Muscle of leg (tissue), 11 donors: Measurements from ENCODE around the gene SPTB. TPM values are rescaled to one million over a fixed set of nuclear protein-coding genes. Genes with fewer than 3 reads are reported as not detected.

Source experiments
- DNase-seq: peaks from one replicate; pipeline ENCODE4 v3.0.0; 2013
- H3K27ac ChIP-seq: one replicate; pipeline ENCODE4 v1.5.1; 2013; ENCODE audit warnings: mild to moderate bottlenecking, low read length, control low read depth
- H3K27me3 ChIP-seq: one replicate; pipeline ENCODE4 v1.6.1; 2013; ENCODE audit warnings: low read length; ENCODE audit not compliant: control insufficient read depth, insufficient read depth
- H3K36me3 ChIP-seq: one replicate; pipeline ENCODE4 v1.6.1; 2013; ENCODE audit warnings: low read length; ENCODE audit not compliant: control insufficient read depth, insufficient read depth
- H3K4me1 ChIP-seq: one replicate; pipeline ENCODE4 v1.6.1; 2013; ENCODE audit warnings: low read length; ENCODE audit not compliant: control insufficient read depth, insufficient read depth
- H3K4me3 ChIP-seq: one replicate; pipeline ENCODE4 v1.5.1; 2013; ENCODE audit warnings: low read length, control low read depth
- H3K9me3 ChIP-seq: replicated peaks from 2 replicates; pipeline ENCODE4 v1.6.1; 2013; ENCODE audit warnings: low read depth, low read length; ENCODE audit not compliant: control insufficient read depth
- WGBS: methylation state at CpG from one replicate; pipeline ENCODE4 v1.1.5; 2013; ENCODE audit warnings: missing lambda C conversion rate; ENCODE audit not compliant: insufficient coverage; 5-methylcytosine and 5-hydroxymethylcytosine counted together
- polyA plus RNA-seq, 8 donors: library from polyadenylated mRNA; unstranded; fragments of 120-200 nt; gene quantifications; one replicate each; pipeline versions ENCODE4 v1.2.1 to v1.2.3, GENCODE V29; 2013; ENCODE audit warnings: inconsistent platforms in 1 of 8, low replicate concordance in 1 of 8; ENCODE audit not compliant: insufficient read length in 8 of 8, insufficient read depth in 1 of 8
- total RNA-seq: library from RNA; stranded (reverse); fragments of 120-200 nt; gene quantifications from one replicate; pipeline ENCODE4 v1.2.4, GENCODE V29; 2013

SPTB gene
- total and polyA plus RNA-seq, 9 donors, result 80.2 to 202 (median 126) TPM

- DNase-seq, result no peak
- no peak overlapping the region for H3K27ac ChIP-seq
- no peaks in the 10 kb centered on the region for H3K27me3 ChIP-seq
- WGBS, result 94% methylated on average over 9 of the region's 10 CpGs
- peaks cover 50% of the 10 kb centered on the region for H3K36me3 ChIP-seq
- no peak overlapping the region for H3K4me3 ChIP-seq
- peaks cover 18% of the 10 kb centered on the region for H3K4me1 ChIP-seq
- H3K9me3 ChIP-seq, result no peaks in the 10 kb centered on the region
These were observed 150.9 kb downstream of the SPTB start for GRCh38 chr14:64728856-64729255.

GRCh38 chr14:64728106-64728505 lies 151.6 kb downstream of the SPTB start:
- Histone ChIP-seq H3K4me3 (no peak overlapping the region), H3K27ac (no peak overlapping the region), H3K27me3 (no peaks in the 10 kb centered on the region), H3K36me3 (peaks cover 46% of the 10 kb centered on the region), H3K4me1 (peaks cover 21% of the 10 kb centered on the region), H3K9me3 (no peaks in the 10 kb centered on the region)
- no peak for DNase-seq
- WGBS, result 80% methylated on average over 6 of the region's 6 CpGs

- Histone ChIP-seq H3K4me3 (no peak overlapping the region), H3K9me3 (no peaks in the 10 kb centered on the region), H3K27me3 (no peaks in the 10 kb centered on the region), H3K36me3 (peaks cover 44% of the 10 kb centered on the region), H3K4me1 (peaks cover 25% of the 10 kb centered on the region), H3K27ac (no peak overlapping the region)
- DNase-seq, result no peak
- 87% methylated on average over 22 of the region's 22 CpGs for WGBS
These were observed 152.1 kb downstream of the SPTB start for GRCh38 chr14:64727551-64728071.

- no peak overlapping the region for H3K4me3 ChIP-seq
- WGBS, result 76% methylated on average over 3 of the region's 5 CpGs
- H3K27me3 ChIP-seq, result no peaks in the 10 kb centered on the region
- DNase-seq, result no peak
- H3K27ac ChIP-seq, result no peak overlapping the region
- H3K9me3 ChIP-seq, result no peaks in the 10 kb centered on the region
- peaks cover 31% of the 10 kb centered on the region for H3K4me1 ChIP-seq
- peaks cover 33% of the 10 kb centered on the region for H3K36me3 ChIP-seq
These were observed 153.2 kb downstream of the SPTB start for GRCh38 chr14:64726585-64726890.

DNA sequence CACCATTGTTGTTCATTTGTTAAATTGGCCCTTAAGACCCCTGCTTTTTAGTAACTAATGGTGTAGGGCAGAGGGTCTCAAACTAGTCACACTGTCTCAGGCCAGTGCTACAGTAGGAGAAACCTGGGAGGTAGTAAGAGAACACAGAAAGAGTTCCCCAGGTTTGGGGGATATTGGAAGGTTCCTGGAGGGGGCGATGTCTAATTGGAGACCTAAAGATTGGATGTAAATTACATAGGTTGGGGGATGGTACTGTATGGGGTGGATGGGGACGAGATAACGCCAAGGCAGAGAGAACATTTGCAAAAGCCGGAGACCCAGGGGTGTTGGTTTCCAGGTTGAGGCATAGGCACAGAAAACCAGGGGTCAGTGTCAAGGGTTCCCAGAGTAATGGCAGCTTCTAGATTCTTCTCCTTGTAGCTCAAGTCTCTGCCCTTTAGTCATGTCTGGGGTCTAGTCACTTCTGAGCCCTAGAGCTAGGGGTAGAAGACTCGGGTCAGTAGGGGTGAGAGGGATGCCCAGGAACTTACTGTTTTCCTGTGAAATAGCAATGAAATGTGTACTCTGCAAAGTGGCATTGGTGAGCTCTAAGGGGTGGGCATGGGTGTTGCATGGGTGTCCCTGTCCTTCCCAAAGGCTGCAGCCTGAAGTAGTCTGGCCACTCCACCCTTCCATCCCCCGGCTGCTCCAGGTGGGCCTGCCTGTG lies 153.7 kb downstream of the SPTB start:
- Histone ChIP-seq H3K36me3 (peaks cover 28% of the 10 kb centered on the region), H3K4me1 (peaks cover 36% of the 10 kb centered on the region), H3K4me3 (no peak overlapping the region), H3K9me3 (no peaks in the 10 kb centered on the region), H3K27ac (no peak overlapping the region), H3K27me3 (no peaks in the 10 kb centered on the region)
- 82% methylated on average over 5 of the region's 6 CpGs for WGBS
- no peak for DNase-seq

GRCh38 chr14:64725261-64725815 lies 154.4 kb downstream of the SPTB start:
- H3K4me3 ChIP-seq, result no peak overlapping the region
- DNase-seq, result no peak
- no peaks in the 10 kb centered on the region for H3K27me3 ChIP-seq
- H3K36me3 ChIP-seq, result peaks cover 25% of the 10 kb centered on the region
- no peaks in the 10 kb centered on the region for H3K9me3 ChIP-seq
- H3K27ac ChIP-seq, result no peak overlapping the region
- H3K4me1 ChIP-seq, result peaks cover 40% of the 10 kb centered on the region
- 39% methylated on average over 3 of the region's 3 CpGs for whole genome bisulfite sequencing

GRCh38 chr14:64724578-64724930 lies 155.2 kb downstream of the SPTB start:
- DNase-seq, result no peak
- Histone ChIP-seq H3K4me1 (peaks cover 46% of the 10 kb centered on the region), H3K9me3 (no peaks in the 10 kb centered on the region), H3K4me3 (no peak overlapping the region), H3K36me3 (peaks cover 20% of the 10 kb centered on the region), H3K27me3 (no peaks in the 10 kb centered on the region), H3K27ac (no peak overlapping the region)
- WGBS, result 100% methylated on average over 1 of the region's 1 CpG

DNA sequence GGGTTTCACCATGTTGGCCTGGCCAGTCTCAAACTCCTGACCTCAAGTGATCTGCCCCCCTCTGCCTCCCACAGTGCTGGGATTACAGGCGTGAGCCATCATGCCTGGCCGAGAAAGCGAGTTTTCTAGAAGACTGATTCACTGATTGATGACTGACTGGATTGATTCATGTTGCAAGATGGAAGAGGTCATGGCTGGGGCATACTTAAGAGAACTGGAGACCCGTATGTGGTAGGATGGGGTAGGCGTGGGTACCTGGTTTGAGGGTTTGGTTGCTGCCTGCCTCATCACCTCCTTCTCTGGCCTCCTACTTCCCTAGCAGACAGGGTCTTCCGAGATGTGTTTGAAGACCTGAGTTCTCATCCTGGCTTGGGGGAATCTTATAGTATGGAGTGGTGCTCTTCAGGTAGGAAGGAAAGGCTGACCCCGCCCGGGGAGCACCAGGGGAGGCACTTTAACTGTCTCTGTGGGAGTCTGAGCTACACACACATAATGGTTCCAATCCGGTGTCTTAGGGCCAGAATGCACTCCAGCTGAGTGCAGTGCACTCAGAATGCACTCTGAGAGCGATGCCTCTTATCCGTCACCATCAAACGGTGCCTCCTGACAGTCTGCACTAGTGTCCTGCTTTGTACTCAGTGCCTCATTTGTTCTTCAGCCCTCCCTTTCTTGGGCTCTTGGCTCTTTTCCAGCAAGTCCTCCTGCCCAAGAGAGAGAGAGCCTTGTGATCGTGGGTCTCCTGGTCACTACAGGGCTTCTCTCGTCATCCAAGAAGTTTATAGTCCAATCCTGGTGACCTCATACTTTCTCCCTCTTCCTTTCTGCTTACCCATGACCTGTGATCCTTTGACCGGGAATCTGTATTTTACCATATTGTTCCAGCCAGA lies 155.8 kb downstream of the SPTB start:
- DNase-seq, result no peak
- no peaks in the 10 kb centered on the region for H3K27me3 ChIP-seq
- H3K27ac ChIP-seq, result no peak overlapping the region

GRCh38 chr14:64722842-64723447 lies 156.8 kb downstream of the SPTB start:
- H3K9me3 ChIP-seq, result no peaks in the 10 kb centered on the region
- no peaks in the 10 kb centered on the region for H3K27me3 ChIP-seq
- no peak for DNase-seq
- peaks cover 57% of the 10 kb centered on the region for H3K4me1 ChIP-seq
- no peak overlapping the region for H3K4me3 ChIP-seq
- 91% methylated on average over 3 of the region's 5 CpGs for WGBS
- H3K27ac ChIP-seq, result no peak overlapping the region
- peaks cover 10% of the 10 kb centered on the region for H3K36me3 ChIP-seq

More for the DNA sequence above, 155.8 kb downstream of the SPTB start:
- WGBS, result 72% methylated on average over 12 of the region's 15 CpGs
- peaks cover 50% of the 10 kb centered on the region for H3K4me1 ChIP-seq
- H3K4me3 ChIP-seq, result no peak overlapping the region
- H3K9me3 ChIP-seq, result no peaks in the 10 kb centered on the region
- peaks cover 20% of the 10 kb centered on the region for H3K36me3 ChIP-seq

- Histone ChIP-seq H3K4me3 (no peak overlapping the region), H3K27ac (no peak overlapping the region)
- no peak for DNase-seq
These were observed 157.8 kb downstream of the SPTB start for GRCh38 chr14:64721899-64722298.

More at GRCh38 chr14:64721899-64722298, 157.8 kb downstream of the SPTB start:
- Histone ChIP-seq H3K36me3 (peaks cover 4% of the 10 kb centered on the region), H3K9me3 (no peaks in the 10 kb centered on the region), H3K4me1 (peaks cover 68% of the 10 kb centered on the region), H3K27me3 (no peaks in the 10 kb centered on the region)
- 71% methylated on average over 6 of the region's 9 CpGs for WGBS
